ENCODE data around the gene SGK1. TPM values are rescaled to one million over a fixed set of nuclear protein-coding genes. Genes with fewer than 3 reads are reported as not detected.

SGK1 gene
- polyA plus RNA-seq, 1 donor (not counting 4 experiments of a cell fraction or from before 2014, with no cell fraction given), result 156 TPM

GRCh38 chr6:134185277-134185676 lies 132.6 kb downstream of the SGK1 start:
- no peaks in the 10 kb centered on the region for H3K36me3 ChIP-seq (ENCODE audit: control insufficient read depth in 2 of 2, extremely low read depth in 1 of 2, insufficient read depth in 2 of 2, low read length in 2 of 2)
- no peak for FAIRE-seq

GRCh38 chr6:134183844-134184243 lies 134.1 kb downstream of the SGK1 start:
- no peak for DNase-seq (ENCODE audit: low read depth, low spot score)
- no peak overlapping the region for H2AFZ ChIP-seq (ENCODE audit: control insufficient read depth, low read length)

More at GRCh38 chr6:134185277-134185676, 132.6 kb downstream of the SGK1 start:
- DNase-seq (ENCODE audit: low read depth, low spot score), result no peak
- Histone ChIP-seq H3K4me3 (ENCODE audit: control insufficient read depth in 2 of 3, extremely low read depth in 1 of 3, insufficient read depth in 2 of 3, low read depth in 1 of 3, low read length in 3 of 3) (no peak overlapping the region), H3K9ac (ENCODE audit: control insufficient read depth, extremely low read depth, insufficient read depth, low read length) (no peak overlapping the region), H3K9me1 (ENCODE audit: control insufficient read depth, extremely low read depth, insufficient read depth, low read length) (no peaks in the 10 kb centered on the region), H2AFZ (ENCODE audit: control insufficient read depth, low read length) (no peak overlapping the region), H3K27ac (ENCODE audit: control insufficient read depth, insufficient read depth, low read length) (no peak overlapping the region), H3K27me3 (ENCODE audit: control insufficient read depth, extremely low read depth, insufficient read depth, low read length) (no peaks in the 10 kb centered on the region), H3K79me2 (ENCODE audit: control insufficient read depth, insufficient read depth, low read length) (no peaks in the 10 kb centered on the region), H4K20me1 (ENCODE audit: control insufficient read depth, extremely low read depth, insufficient read depth, low read length) (no peaks in the 10 kb centered on the region), H3K4me2 (ENCODE audit: control insufficient read depth, extremely low read depth, insufficient read depth, low read depth, low read length) (no peak overlapping the region), H3K9me3 (ENCODE audit: control insufficient read depth, low read depth, low read length) (no peaks in the 10 kb centered on the region), H3K4me1 (ENCODE audit: control insufficient read depth, extremely low read depth, insufficient read depth, low read length) (no peaks in the 10 kb centered on the region)
- TF ChIP-seq EZH2 (IDR thresholded peaks at IDR 0.05; ENCODE audit: low read length) (no peak), CTCF (optimal IDR thresholded peaks at IDR 0.05 in 1 of 3, IDR thresholded peaks at IDR 0.05 in 1 of 3, conservative IDR thresholded peaks at IDR 0.05 in 1 of 3; ENCODE audit: extremely low read depth in 1 of 3, insufficient read depth in 2 of 3, low read length in 3 of 3) (no peak)
- dilution Hi-C loops (cut with MboI; ENCODE audit: extremely low pct_ligation_motif_present, low sequenced_read_pairs), result no loop called here

More at GRCh38 chr6:134183844-134184243, 134.1 kb downstream of the SGK1 start:
- Histone ChIP-seq H3K9me1 (ENCODE audit: control insufficient read depth, extremely low read depth, insufficient read depth, low read length) (no peaks in the 10 kb centered on the region), H3K79me2 (ENCODE audit: control insufficient read depth, insufficient read depth, low read length) (no peaks in the 10 kb centered on the region), H3K9me3 (ENCODE audit: control insufficient read depth, low read depth, low read length) (no peaks in the 10 kb centered on the region), H3K9ac (ENCODE audit: control insufficient read depth, extremely low read depth, insufficient read depth, low read length) (no peak overlapping the region), H3K4me1 (ENCODE audit: control insufficient read depth, extremely low read depth, insufficient read depth, low read length) (peaks cover under 1% of the 10 kb centered on the region), H3K4me3 (ENCODE audit: control insufficient read depth in 2 of 3, extremely low read depth in 1 of 3, insufficient read depth in 2 of 3, low read depth in 1 of 3, low read length in 3 of 3) (no peak overlapping the region), H3K27ac (ENCODE audit: control insufficient read depth, insufficient read depth, low read length) (no peak overlapping the region), H3K36me3 (ENCODE audit: control insufficient read depth in 2 of 2, extremely low read depth in 1 of 2, insufficient read depth in 2 of 2, low read length in 2 of 2) (no peaks in the 10 kb centered on the region), H3K27me3 (ENCODE audit: control insufficient read depth, extremely low read depth, insufficient read depth, low read length) (no peaks in the 10 kb centered on the region), H3K4me2 (ENCODE audit: control insufficient read depth, extremely low read depth, insufficient read depth, low read depth, low read length) (no peak overlapping the region), H4K20me1 (ENCODE audit: control insufficient read depth, extremely low read depth, insufficient read depth, low read length) (no peaks in the 10 kb centered on the region)
- no peak for FAIRE-seq
- TF ChIP-seq EZH2 (IDR thresholded peaks at IDR 0.05; ENCODE audit: low read length) (no peak), CTCF (optimal IDR thresholded peaks at IDR 0.05 in 1 of 3, IDR thresholded peaks at IDR 0.05 in 1 of 3, conservative IDR thresholded peaks at IDR 0.05 in 1 of 3; ENCODE audit: extremely low read depth in 1 of 3, insufficient read depth in 2 of 3, low read length in 3 of 3) (no peak)
- dilution Hi-C loops (cut with MboI; ENCODE audit: extremely low pct_ligation_motif_present, low sequenced_read_pairs), result no loop called here

Measured in keratinocyte (primary cell).